ENCODE data around the gene ATP1A3.

GRCh38 chr19:41969772-41970458, 24.1 kb downstream of the ATP1A3 start:
- TF ChIP-seq CTCF (IDR thresholded peaks at IDR 0.05) (no peak), EZH2 (IDR thresholded peaks at IDR 0.05; ENCODE audit: borderline replicate concordance, insufficient read depth, low read depth, low read length, poor library complexity, severe bottlenecking) (no peak)

Measured in B cell (primary cell).